Naive thymus-derived CD8-positive, alpha-beta T cell (primary cell): ENCODE measurements around the gene KLF16. TPM values are rescaled to one million over a fixed set of nuclear protein-coding genes. Genes with fewer than 3 reads are reported as not detected.

Source experiments
- ATAC-seq, 2 donors: fragments of 150-1000 bp; cut with Tn5 transposase in 1 of 2; sonication (Bioruptor Pico), chemical (Tn5 transposase) in 1 of 2; 1 replicate in 1 of 2; 2 replicates in 1 of 2; pipeline ENCODE4 v1.10.0; 2021; ENCODE audit warnings: mild to moderate bottlenecking in 2 of 2, moderate library complexity in 2 of 2
- POLR2A ChIA-PET: fragments of 350-600 bp; sonication (Branson Sonifier 250); formaldehyde crosslinking; loops from one replicate; lab custom pipeline; 2021; ENCODE audit warnings: antibody characterized with exemption; lab: Charles Lee
- DNase-seq, 10 donors: peaks; one replicate each; pipeline versions ENCODE4 v3.0.0 to v3.0.0-alpha.2; 2020 to 2022
- H3K27ac Mint-ChIP-seq, 10 donors: one replicate each; pipeline ENCODE4 v1.8.0; 2020 to 2022; ENCODE audit warnings: mild to moderate bottlenecking in 10 of 10, mixed read lengths in 10 of 10, moderate library complexity in 4 of 10, inconsistent platforms in 1 of 10
- H3K27me3 Mint-ChIP-seq, 5 donors: one replicate each; pipeline ENCODE4 v1.8.0; 2021 to 2022; ENCODE audit warnings: mixed read lengths in 5 of 5
- H3K36me3 Mint-ChIP-seq, 3 donors: one replicate each; pipeline ENCODE4 v1.8.0; 2020 to 2022; ENCODE audit warnings: mixed read lengths in 3 of 3, mild to moderate bottlenecking in 2 of 3, inconsistent platforms in 1 of 3
- H3K4me1 Mint-ChIP-seq, 4 donors: one replicate each; pipeline ENCODE4 v1.8.0; 2021 to 2022; ENCODE audit warnings: mixed read lengths in 4 of 4
- H3K4me3 Mint-ChIP-seq, 10 donors: one replicate each; pipeline ENCODE4 v1.8.0; 2020 to 2022; ENCODE audit warnings: mild to moderate bottlenecking in 10 of 10, mixed read lengths in 10 of 10, moderate library complexity in 6 of 10, inconsistent platforms in 1 of 10
- H3K9me3 Mint-ChIP-seq, 9 donors: one replicate each; pipeline ENCODE4 v1.8.0; 2020 to 2022; ENCODE audit warnings: mixed read lengths in 9 of 9, mild to moderate bottlenecking in 3 of 9, inconsistent platforms in 1 of 9, moderate library complexity in 1 of 9
- polyA plus RNA-seq, 3 donors: library from polyadenylated mRNA; unstranded; fragments of 300-500 nt; fragmentation: Illumina TruSeq; gene quantifications; one replicate each; pipeline ENCODE4 v1.2.3, GENCODE V29; 2021
- total RNA-seq, 8 experiments: library from RNA in 2 of 8; stranded (reverse) in 2 of 8; gene quantifications; one replicate each; pipeline ENCODE4 v1.2.3 and lab custom pipeline; 2021 to 2026

The KLF16 gene
- total RNA-seq (10 to 100 TPM; 18.5 to 19.9 TPM), polyA plus RNA-seq (under 1 TPM; 0.23 to 0.84 (median 0.36) TPM), total RNA-seq (lab: John Stamatoyannopoulos, UW) (12.5 to 56.6 (median 23.9) reads per million in 6 experiments)

GRCh38 chr19:1863328-1863637 lies at the start of gene KLF16:
TSS of gene KLF16 (minus strand) at chr19:1863579. CDS start at chr19:1863497, 82 bp downstream.
- Mint-ChIP-seq H3K4me1 (peaks cover 21 to 48% (median 47%) of the 10 kb centered on the region in 4 donors), H3K9me3 (peaks cover 0 to 2% (median 0%) of the 10 kb centered on the region in 9 donors), H3K27ac (peak within 1 kb of the TSS; percentile 84 to 99 (median 97)), H3K4me3 (peak within 1 kb of the TSS; percentile 91 to 99 (median 94)), H3K27me3 (no peaks in the 10 kb centered on the region), H3K36me3 (peaks cover 0 to 3% (median 0%) of the 10 kb centered on the region in 3 donors)
- POLR2A ChIA-PET, result interaction anchor here (1.9 kb wide), 1 partner anchor 34 kb away, joined by 16 read pairs; no protein-coding TSS in a partner anchor
- ATAC-seq (peak; percentile 1 to 4), DNase-seq (no peak)

GRCh38 chr19:1912760-1913505 lies 49.6 kb upstream of the KLF16 start:
- Mint-ChIP-seq H3K9me3 (no peaks in the 10 kb centered on the region), H3K4me1 (peaks cover 13 to 25% (median 22%) of the 10 kb centered on the region in 4 donors), H3K27ac (no peak overlapping the region), H3K27me3 (no peaks in the 10 kb centered on the region), H3K4me3 (no peak overlapping the region), H3K36me3 (peaks cover 0 to 3% (median 0%) of the 10 kb centered on the region in 3 donors)
- ATAC-seq, result no peak
- DNase-seq, result no peak
- POLR2A ChIA-PET, result interaction anchor here (1.2 kb wide), 1 partner anchor 29 kb away, joined by 3 read pairs; no protein-coding TSS in a partner anchor

- Mint-ChIP-seq H3K4me3 (no peak overlapping the region), H3K27ac (no peak overlapping the region), H3K9me3 (no peaks in the 10 kb centered on the region), H3K4me1 (peaks cover 14 to 27% (median 24%) of the 10 kb centered on the region in 4 donors), H3K27me3 (no peaks in the 10 kb centered on the region), H3K36me3 (peaks cover 0 to 2% (median 0%) of the 10 kb centered on the region in 3 donors)
- POLR2A ChIA-PET, result interaction anchor here (1.2 kb wide), 1 partner anchor 30 kb away, joined by 3 read pairs; no protein-coding TSS in a partner anchor
- DNase-seq (no peak), ATAC-seq (no peak)
These were observed 48.6 kb upstream of the KLF16 start for GRCh38 chr19:1911995-1912394.

GRCh38 chr19:1911098-1911497 lies 47.7 kb upstream of the KLF16 start:
- no peak for DNase-seq
- peak overlapping the region in 1 of 10 donors; percentile 32 for H3K27ac Mint-ChIP-seq
- peaks cover 14 to 28% (median 25%) of the 10 kb centered on the region in 4 donors for H3K4me1 Mint-ChIP-seq
- H3K27me3 Mint-ChIP-seq, result no peaks in the 10 kb centered on the region
- POLR2A ChIA-PET, result interaction anchor here (0.7 to 1.0 kb wide), 2 partner anchors 16 to 123 kb away, joined by 3 read pairs; no protein-coding TSS in a partner anchor
- no peaks in the 10 kb centered on the region for H3K9me3 Mint-ChIP-seq
- peaks cover 0 to 2% (median 0%) of the 10 kb centered on the region in 3 donors for H3K36me3 Mint-ChIP-seq
- ATAC-seq, result no peak
- H3K4me3 Mint-ChIP-seq, result no peak overlapping the region

- Mint-ChIP-seq H3K4me3 (peak overlapping the region in 8 of 10 donors; percentile 24 to 75 (median 54)), H3K4me1 (peaks cover 17 to 34% (median 28%) of the 10 kb centered on the region in 4 donors), H3K36me3 (peaks cover 0 to 2% (median 0%) of the 10 kb centered on the region in 3 donors), H3K27me3 (no peaks in the 10 kb centered on the region), H3K27ac (peak overlapping the region in 7 of 10 donors; percentile 13 to 84 (median 72)), H3K9me3 (no peaks in the 10 kb centered on the region)
- ATAC-seq (no peak), DNase-seq (no peak)
- POLR2A ChIA-PET, result interaction anchor here (1.0 kb wide), 1 partner anchor 13 kb away, joined by 7 read pairs; no protein-coding TSS in a partner anchor
These were observed 46.8 kb upstream of the KLF16 start for GRCh38 chr19:1910177-1910576.

- H3K9me3 Mint-ChIP-seq, result no peaks in the 10 kb centered on the region
- H3K27me3 Mint-ChIP-seq, result no peaks in the 10 kb centered on the region
- POLR2A ChIA-PET, result interaction anchor here (1.0 kb wide), 1 partner anchor 12 kb away, joined by 7 read pairs; no protein-coding TSS in a partner anchor
- peak overlapping the region in 9 of 10 donors; percentile 38 to 81 (median 63) for H3K4me3 Mint-ChIP-seq
- no peak for ATAC-seq
- peak overlapping the region in 5 of 10 donors; percentile 61 to 89 (median 75) for H3K27ac Mint-ChIP-seq
- DNase-seq, result no peak
- H3K36me3 Mint-ChIP-seq, result peaks cover 0 to 2% (median 0%) of the 10 kb centered on the region in 3 donors
- peaks cover 17 to 37% (median 29%) of the 10 kb centered on the region in 4 donors for H3K4me1 Mint-ChIP-seq
These were observed 46.3 kb upstream of the KLF16 start for GRCh38 chr19:1909761-1910080.

GRCh38 chr19:1908364-1908678 lies 44.9 kb upstream of the KLF16 start:
- Mint-ChIP-seq H3K4me3 (no peak overlapping the region), H3K27me3 (no peaks in the 10 kb centered on the region), H3K36me3 (peaks cover 0 to 2% (median 0%) of the 10 kb centered on the region in 3 donors), H3K4me1 (peaks cover 17 to 50% (median 41%) of the 10 kb centered on the region in 4 donors), H3K27ac (no peak overlapping the region), H3K9me3 (no peaks in the 10 kb centered on the region)
- ATAC-seq, result no peak
- DNase-seq, result no peak
- POLR2A ChIA-PET, result interaction anchor here (1.4 kb wide), 1 partner anchor 32 kb away, joined by 5 read pairs; no protein-coding TSS in a partner anchor

GRCh38 chr19:1907563-1908363 lies 44.4 kb upstream of the KLF16 start:
- Mint-ChIP-seq H3K4me3 (no peak overlapping the region), H3K27ac (no peak overlapping the region), H3K9me3 (no peaks in the 10 kb centered on the region), H3K27me3 (no peaks in the 10 kb centered on the region), H3K36me3 (peaks cover 0 to 1% (median 0%) of the 10 kb centered on the region in 3 donors), H3K4me1 (peaks cover 17 to 55% (median 43%) of the 10 kb centered on the region in 4 donors)
- no peak for ATAC-seq
- POLR2A ChIA-PET, result interaction anchor here (0.6 to 1.4 kb wide), 3 partner anchors 10 to 31 kb away, joined by 3 to 5 read pairs (median 5); no protein-coding TSS in a partner anchor
- no peak for DNase-seq

- Mint-ChIP-seq H3K27me3 (no peaks in the 10 kb centered on the region), H3K4me3 (peak overlapping the region in 3 of 10 donors; percentile 53 to 82 (median 64)), H3K36me3 (no peaks in the 10 kb centered on the region), H3K27ac (peak overlapping the region in 1 of 10 donors; percentile 43), H3K9me3 (no peaks in the 10 kb centered on the region), H3K4me1 (peaks cover 17 to 56% (median 43%) of the 10 kb centered on the region in 4 donors)
- POLR2A ChIA-PET, result interaction anchor here (0.6 to 1.7 kb wide), 4 partner anchors 10 to 43 kb away, joined by 3 to 9 read pairs (median 6); no protein-coding TSS in a partner anchor
- no peak for ATAC-seq
- DNase-seq, result no peak
These were observed 43.7 kb upstream of the KLF16 start for GRCh38 chr19:1906985-1907562.

GRCh38 chr19:1905863-1906375 lies 42.5 kb upstream of the KLF16 start:
- peaks cover 17 to 56% (median 42%) of the 10 kb centered on the region in 4 donors for H3K4me1 Mint-ChIP-seq

GRCh38 chr19:1905110-1905862 lies 41.9 kb upstream of the KLF16 start, which contains the start of the genes ADAT3 and SCAMP4:
TSS of gene ADAT3 (plus strand) at chr19:1905399. CDS start at chr19:1912048, 6,649 bp downstream.
TSS of gene SCAMP4 (plus strand) at chr19:1905399. CDS start at chr19:1915020, 9,621 bp downstream.
- H3K9me3 Mint-ChIP-seq, result no peaks in the 10 kb centered on the region
- no peaks in the 10 kb centered on the region for H3K27me3 Mint-ChIP-seq
- DNase-seq (peak; percentile 91 to 99 (median 98)), ATAC-seq (peak; percentile 95 to 96)
- H3K4me3 Mint-ChIP-seq, result peak within 1 kb of the TSS; percentile 84 to 94 (median 90)
- POLR2A ChIA-PET, result interaction anchor here (0.6 to 2.2 kb wide), 9 partner anchors 8 to 56 kb away, joined by 3 to 9 read pairs (median 7); partner anchors contain the start of gene ABHD17A
- peak within 1 kb of the TSS; percentile 82 to 97 (median 92) for H3K27ac Mint-ChIP-seq
- no peaks in the 10 kb centered on the region for H3K36me3 Mint-ChIP-seq
- H3K4me1 Mint-ChIP-seq, result peaks cover 16 to 58% (median 40%) of the 10 kb centered on the region in 4 donors

More at GRCh38 chr19:1905863-1906375, 42.5 kb upstream of the KLF16 start:
- no peak for ATAC-seq
- H3K36me3 Mint-ChIP-seq, result no peaks in the 10 kb centered on the region
- H3K4me3 Mint-ChIP-seq, result peak overlapping the region; percentile 84 to 94 (median 90)
- no peak for DNase-seq
- POLR2A ChIA-PET, result interaction anchor here (0.6 to 1.7 kb wide), 7 partner anchors 9 to 57 kb away, joined by 3 to 9 read pairs (median 6); no protein-coding TSS in a partner anchor
- H3K27ac Mint-ChIP-seq, result peak overlapping the region; percentile 72 to 97 (median 92)
- H3K27me3 Mint-ChIP-seq, result no peaks in the 10 kb centered on the region
- no peaks in the 10 kb centered on the region for H3K9me3 Mint-ChIP-seq
